GM12873 (cell line): ENCODE data around the gene APLP1.

ENCODE experiments used
- CTCF ChIP-seq: IDR thresholded peaks from 2 replicates; pipeline ENCODE4 v1.5.1; 2012; ENCODE audit warnings: low read depth, mild to moderate bottlenecking, moderate library complexity, low read length, control low read depth; ENCODE audit not compliant: insufficient read depth; ENCODE audit errors: missing control alignments

The APLP1 gene

DNA sequence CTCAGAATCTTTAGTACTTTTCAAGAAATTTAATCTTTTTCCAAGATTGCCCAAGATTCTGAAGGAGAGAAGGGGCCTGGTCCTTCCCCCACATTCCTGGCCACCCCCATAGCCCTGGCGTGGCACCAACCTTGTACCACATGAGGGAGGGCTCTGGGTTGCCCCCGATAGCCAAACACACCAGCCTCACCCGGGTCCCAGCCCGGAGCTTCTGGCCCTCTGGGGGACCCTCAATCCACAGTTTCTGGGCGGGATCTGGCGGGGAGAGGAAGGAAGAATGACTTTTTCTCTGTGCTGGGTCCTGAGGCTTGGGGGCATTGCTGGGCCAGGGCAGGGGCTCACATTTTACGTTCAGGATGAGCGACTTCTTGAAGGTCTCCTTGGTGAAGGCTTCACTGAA is 20.5 kb upstream of the APLP1 start:
- TF ChIP-seq CTCF: no peak

GRCh38 chr19:35848486-35848885 is 19.9 kb upstream of the APLP1 start:
- TF ChIP-seq CTCF: no peak

GRCh38 chr19:35848919-35849505 is 19.4 kb upstream of the APLP1 start:
- TF ChIP-seq CTCF: no peak

DNA sequence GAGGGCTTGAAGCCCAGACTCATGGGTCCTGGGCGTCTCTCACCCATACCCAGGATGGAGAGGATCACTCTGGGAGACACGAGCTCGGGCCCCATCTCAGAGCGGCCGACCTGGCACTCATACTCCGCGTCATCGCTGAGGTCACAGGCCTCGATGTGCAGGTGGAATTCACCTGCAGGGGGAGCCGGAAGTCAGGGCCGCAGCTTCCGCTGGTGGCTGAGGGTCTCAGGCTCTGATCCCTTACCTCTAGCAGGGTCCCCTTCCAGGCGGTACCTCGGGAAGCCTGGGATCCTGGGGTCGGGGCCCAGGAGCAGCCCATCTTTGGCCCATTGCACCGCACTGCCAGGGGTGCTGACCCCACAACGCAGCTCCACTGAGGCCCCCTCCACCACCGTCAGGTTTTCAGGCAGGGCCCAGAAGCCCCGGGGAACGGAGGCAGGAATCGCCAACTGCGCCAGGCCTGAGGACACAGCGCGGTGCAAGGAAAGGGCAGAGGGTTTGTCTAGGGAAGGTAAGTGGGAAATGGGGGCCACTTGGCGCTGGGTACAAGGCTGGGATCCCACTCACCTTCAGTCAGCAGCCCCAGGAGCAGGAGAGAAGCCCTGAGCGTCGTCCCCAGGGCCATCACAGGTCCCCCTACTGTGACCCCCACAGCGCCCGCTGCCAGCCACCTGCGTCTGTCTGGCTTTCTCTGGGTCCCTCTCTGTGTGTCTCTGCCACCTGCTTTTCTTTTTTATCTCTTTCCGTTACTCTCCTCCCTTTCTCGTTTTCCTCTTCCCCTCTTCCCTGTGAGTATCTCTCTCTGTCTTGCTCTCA is 17.0 kb upstream of the APLP1 start:
- TF ChIP-seq CTCF: peak; percentile 10

GRCh38 chr19:35852029-35852780 is 16.2 kb upstream of the APLP1 start, which contains the start of gene NPHS1:
Gene NPHS1 (minus strand): TSS chr19:35852504. CDS start chr19:35851837, 667 bp downstream.
- no peak for TF ChIP-seq CTCF

- TF ChIP-seq CTCF: no peak
Measured at GRCh38 chr19:35853038-35853756, 15.2 kb upstream of the APLP1 start.
